Caco-2 (cell line): ENCODE data around the gene SIRPG. TPM values are rescaled to one million over a fixed set of nuclear protein-coding genes. Genes with fewer than 3 reads are reported as not detected.

Experiments used
- BruUV-seq: library from RNA; stranded (reverse); fragments of 400-500 nt; replicated peaks from 2 replicates; lab custom pipeline; 2021; lab: Mats Ljungman, UMichigan
- CTCF ChIA-PET: fragments of 300-600 bp; sonication (Branson Sonifier 250); formaldehyde crosslinking; loops from one replicate; lab custom pipeline; 2022; ENCODE audit warnings: antibody characterized with exemption; lab: Charles Lee
- POLR2A ChIA-PET: fragments of 300-600 bp; sonication (Branson Sonifier 250); formaldehyde crosslinking; loops from one replicate; lab custom pipeline; 2022; ENCODE audit warnings: antibody characterized with exemption; lab: Charles Lee
- DNase-seq, 2 experiments: peaks; one replicate each; pipeline versions ENCODE4 v3.0.0 to v3.0.0-alpha.2; 2020 to 2022
- H3K27me3 ChIP-seq: replicated peaks from 2 replicates; pipeline ENCODE4 v1.6.0; 2011; ENCODE audit warnings: low read length; ENCODE audit not compliant: control insufficient read depth, insufficient read depth
- H3K36me3 ChIP-seq: 2 replicates; pipeline ENCODE4 v1.5.1; 2011; ENCODE audit warnings: low read length; ENCODE audit not compliant: control insufficient read depth, insufficient read depth
- H3K4me1 ChIP-seq: fragments of 250-450 bp; sonication (Bioruptor Pico); 2 replicates; pipeline ENCODE4 v1.5.1; 2020; ENCODE audit warnings: mild to moderate bottlenecking
- H3K4me3 ChIP-seq: 2 replicates; pipeline ENCODE4 v1.5.1; 2011; ENCODE audit warnings: low read depth, mild to moderate bottlenecking, control low read depth, low read length
- H3K9me3 ChIP-seq: fragments of 250-450 bp; sonication (Bioruptor Pico); 2 replicates; pipeline ENCODE4 v1.5.1; 2020; ENCODE audit warnings: mild to moderate bottlenecking, moderate library complexity
- H3K27ac Mint-ChIP-seq: one replicate; pipeline ENCODE4 v1.8.0; 2022; ENCODE audit warnings: mixed read lengths; ENCODE audit not compliant: unreplicated experiment
- H3K27me3 Mint-ChIP-seq: one replicate; pipeline ENCODE4 v1.8.0; 2022; ENCODE audit warnings: mixed read lengths; ENCODE audit not compliant: insufficient read depth, unreplicated experiment
- H3K36me3 Mint-ChIP-seq: one replicate; pipeline ENCODE4 v1.8.0; 2022; ENCODE audit warnings: mild to moderate bottlenecking, mixed read lengths; ENCODE audit not compliant: insufficient read depth, unreplicated experiment
- H3K4me1 Mint-ChIP-seq: one replicate; pipeline ENCODE4 v1.8.0; 2022; ENCODE audit warnings: low read depth, mixed read lengths; ENCODE audit not compliant: unreplicated experiment
- H3K4me3 Mint-ChIP-seq: one replicate; pipeline ENCODE4 v1.8.0; 2022; ENCODE audit warnings: mild to moderate bottlenecking, moderate library complexity, mixed read lengths; ENCODE audit not compliant: unreplicated experiment
- H3K9me3 Mint-ChIP-seq: one replicate; pipeline ENCODE4 v1.8.0; 2022; ENCODE audit warnings: mixed read lengths; ENCODE audit not compliant: unreplicated experiment
- CTCF ChIP-seq, 2 experiments: fragments of 200-600 bp in 1 of 2; IDR thresholded peaks; 1 replicate in 1 of 2; 2 replicates in 1 of 2; pipeline versions ENCODE4 v1.5.1 to v1.8.0; 2011 to 2022; ENCODE audit warnings: antibody characterized with exemption in 1 of 2, control low read depth in 1 of 2, inconsistent platforms in 1 of 2, low read depth in 1 of 2, low read length in 1 of 2, mild to moderate bottlenecking in 1 of 2, moderate library complexity in 1 of 2; ENCODE audit not compliant: insufficient read depth in 1 of 2, severe bottlenecking in 1 of 2, unreplicated experiment in 1 of 2
- intact Hi-C: fragments of 100-400 bp; cut with micrococcal nuclease; formaldehyde crosslinking; loops from one replicate; pipeline ENCODE4 v1.10.0; 2022; ENCODE audit not compliant: unreplicated experiment
- total RNA-seq: library from RNA; stranded (reverse); gene quantifications from 2 replicates; pipeline ENCODE4 v1.2.3, GENCODE V29; 2022

Gene SIRPG
- total RNA-seq, 1 experiment from 2014 or later = not detected

GRCh38 chr20:1687053-1687452, 29.5 kb upstream of the SIRPG start:
- CTCF ChIA-PET = no interaction called here

DNA sequence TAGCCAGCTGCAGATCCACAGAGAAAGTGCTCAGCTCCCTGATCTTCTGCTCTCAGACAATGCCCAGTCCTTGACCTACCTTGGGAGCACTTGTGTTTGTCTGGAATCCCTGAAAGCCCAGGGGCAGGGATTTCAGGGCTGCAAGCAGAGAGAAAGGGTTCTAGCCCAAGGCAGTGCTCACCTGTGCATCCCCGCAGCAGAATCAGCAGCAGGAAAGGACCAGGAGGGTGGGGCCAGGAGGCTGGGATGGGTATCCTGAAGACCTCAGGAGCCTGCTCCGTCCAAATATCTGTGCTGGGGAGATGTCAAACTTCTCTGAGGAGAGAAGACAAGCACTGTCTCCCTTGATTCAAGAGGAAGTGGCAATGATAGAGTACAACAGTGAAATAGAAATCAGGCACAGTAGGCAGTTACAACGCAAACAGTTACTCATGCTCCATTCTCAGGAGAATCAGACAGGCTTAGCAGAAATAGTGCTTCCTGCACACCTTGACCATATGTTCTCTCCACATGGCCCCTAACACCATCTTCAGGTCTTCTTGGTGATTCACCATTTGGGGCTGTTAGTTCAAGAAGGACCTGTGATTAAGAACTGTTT, 28.7 kb upstream of the SIRPG start:
- Mint-ChIP-seq H3K4me3 (no peak overlapping the region), H3K27ac (no peak overlapping the region), H3K4me1 (no peaks in the 10 kb centered on the region), H3K36me3 (no peaks in the 10 kb centered on the region), H3K9me3 (peaks cover 13% of the 10 kb centered on the region), H3K27me3 (peaks cover 25% of the 10 kb centered on the region)
- BruUV-seq = no TSS peak
- no peaks in the 10 kb centered on the region for H3K36me3 ChIP-seq
- intact Hi-C loops = no loop called here
- H3K4me3 ChIP-seq = no peak overlapping the region
- H3K4me1 ChIP-seq = no peaks in the 10 kb centered on the region
- H3K9me3 ChIP-seq = peaks cover 10% of the 10 kb centered on the region; the same call in 1 of the 2 replicates
- ChIA-PET POLR2A (no interaction called here), CTCF (no interaction called here)
- no peak for TF ChIP-seq CTCF (IDR thresholded peaks at IDR 0.05; ENCODE audit: insufficient read depth in 1 of 2, low read depth in 1 of 2, low read length in 1 of 2, severe bottlenecking in 1 of 2, unreplicated experiment in 1 of 2)
- no peak for DNase-seq
- no peaks in the 10 kb centered on the region; the same call in none of the 2 replicates for H3K27me3 ChIP-seq

More at GRCh38 chr20:1687053-1687452, 29.5 kb upstream of the SIRPG start:
- TF ChIP-seq CTCF (IDR thresholded peaks at IDR 0.05; ENCODE audit: insufficient read depth in 1 of 2, low read depth in 1 of 2, low read length in 1 of 2, severe bottlenecking in 1 of 2, unreplicated experiment in 1 of 2) = no peak
- no peak overlapping the region for H3K27ac Mint-ChIP-seq
- no peaks in the 10 kb centered on the region for H3K4me1 ChIP-seq
- peaks cover 11% of the 10 kb centered on the region for H3K9me3 Mint-ChIP-seq
- no peaks in the 10 kb centered on the region for H3K36me3 ChIP-seq
- no peak overlapping the region for H3K4me3 ChIP-seq
- H3K36me3 Mint-ChIP-seq = no peaks in the 10 kb centered on the region
- BruUV-seq = no TSS peak
- no peaks in the 10 kb centered on the region; the same call in none of the 2 replicates for H3K27me3 ChIP-seq
- intact Hi-C loops = no loop called here
- no peaks in the 10 kb centered on the region for H3K4me1 Mint-ChIP-seq
- no peak overlapping the region for H3K4me3 Mint-ChIP-seq
- H3K27me3 Mint-ChIP-seq = peaks cover 30% of the 10 kb centered on the region
- POLR2A ChIA-PET = no interaction called here
- H3K9me3 ChIP-seq = peaks cover 6% of the 10 kb centered on the region; the same call in 1 of the 2 replicates
- no peak for DNase-seq

DNA sequence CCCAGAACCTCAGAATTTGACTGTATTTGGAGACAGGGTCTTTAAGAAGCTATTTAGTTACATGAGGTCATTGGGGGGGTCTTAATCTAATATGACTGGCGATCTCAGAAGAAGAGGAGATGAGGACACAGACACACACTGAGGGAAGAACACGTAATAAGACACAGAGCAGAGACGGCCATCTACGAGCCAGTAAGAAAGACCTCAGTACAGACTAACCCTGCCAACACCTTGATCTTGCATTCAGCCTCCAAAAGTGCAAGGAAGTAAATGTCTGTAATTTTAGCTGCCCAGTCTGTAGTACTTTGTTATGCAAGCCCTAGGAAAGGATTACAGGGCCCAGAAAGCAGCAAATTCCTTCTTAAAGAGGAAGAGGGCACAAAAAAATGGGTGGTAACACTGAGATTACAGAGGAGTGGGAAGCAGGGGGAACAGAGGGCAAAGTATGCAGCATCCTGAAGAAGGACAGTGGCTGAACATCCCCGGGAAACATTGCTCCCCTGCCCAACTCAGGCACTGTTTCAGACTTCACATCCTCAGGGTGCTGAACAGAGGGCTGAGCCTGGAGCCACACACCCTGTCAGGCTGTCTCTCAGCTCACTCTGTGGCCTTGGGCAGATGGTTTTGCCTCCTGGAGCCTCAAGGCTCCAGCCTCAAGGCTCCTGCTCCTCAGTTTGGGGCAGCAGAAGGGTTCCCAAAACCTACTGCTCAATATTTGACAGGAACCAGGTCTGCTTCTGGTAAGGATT, 27.9 kb upstream of the SIRPG start:
- Mint-ChIP-seq H3K9me3 (peaks cover 13% of the 10 kb centered on the region), H3K4me3 (no peak overlapping the region), H3K4me1 (no peaks in the 10 kb centered on the region), H3K36me3 (no peaks in the 10 kb centered on the region), H3K27ac (no peak overlapping the region), H3K27me3 (peaks cover 24% of the 10 kb centered on the region)
- no peaks in the 10 kb centered on the region; the same call in none of the 2 replicates for H3K27me3 ChIP-seq
- H3K9me3 ChIP-seq = peaks cover 10% of the 10 kb centered on the region; the same call in 1 of the 2 replicates
- no peaks in the 10 kb centered on the region for H3K36me3 ChIP-seq
- no peaks in the 10 kb centered on the region for H3K4me1 ChIP-seq
- CTCF ChIA-PET = no interaction called here
- POLR2A ChIA-PET = no interaction called here
- TF ChIP-seq CTCF (IDR thresholded peaks at IDR 0.05; ENCODE audit: insufficient read depth in 1 of 2, low read depth in 1 of 2, low read length in 1 of 2, severe bottlenecking in 1 of 2, unreplicated experiment in 1 of 2) = no peak
- BruUV-seq = no TSS peak
- intact Hi-C loops = no loop called here
- no peak for DNase-seq
- H3K4me3 ChIP-seq = no peak overlapping the region
